Measurements from ENCODE around the gene ENTREP3.

- TF ChIP-seq CTCF (conservative IDR thresholded peaks at IDR 0.05): peak; percentile 88
- no peak for TF ChIP-seq ZFX (IDR thresholded peaks at IDR 0.05)
Observed at GRCh38 chr1:155206891-155207805, 48.1 kb downstream of the ENTREP3 start.

All from C4-2B (cell line).